ENCODE results near the gene OR6X1.
"Not testable (repeated sequence)": the region's sequence is repeated elsewhere in the genome, so short reads cannot be mapped to it uniquely, and the experiment has no call there.

The OR6X1 gene

GRCh38 chr11:123742031-123742723 lies 12.1 kb downstream of the OR6X1 start:
- DNase-seq (ENCODE audit: low spot score), result no peak
- Mint-ChIP-seq H3K9me3 (no peaks in the 10 kb centered on the region), H3K4me3 (peak overlapping the region; percentile 95), H3K27ac (peak overlapping the region; percentile 94), H3K36me3 (ENCODE audit: low read depth) (peaks cover 19% of the 10 kb centered on the region), H3K27me3 (ENCODE audit: low read depth) (peaks cover 5% of the 10 kb centered on the region), H3K4me1 (ENCODE audit: low read depth) (peaks cover 22% of the 10 kb centered on the region)

DNA sequence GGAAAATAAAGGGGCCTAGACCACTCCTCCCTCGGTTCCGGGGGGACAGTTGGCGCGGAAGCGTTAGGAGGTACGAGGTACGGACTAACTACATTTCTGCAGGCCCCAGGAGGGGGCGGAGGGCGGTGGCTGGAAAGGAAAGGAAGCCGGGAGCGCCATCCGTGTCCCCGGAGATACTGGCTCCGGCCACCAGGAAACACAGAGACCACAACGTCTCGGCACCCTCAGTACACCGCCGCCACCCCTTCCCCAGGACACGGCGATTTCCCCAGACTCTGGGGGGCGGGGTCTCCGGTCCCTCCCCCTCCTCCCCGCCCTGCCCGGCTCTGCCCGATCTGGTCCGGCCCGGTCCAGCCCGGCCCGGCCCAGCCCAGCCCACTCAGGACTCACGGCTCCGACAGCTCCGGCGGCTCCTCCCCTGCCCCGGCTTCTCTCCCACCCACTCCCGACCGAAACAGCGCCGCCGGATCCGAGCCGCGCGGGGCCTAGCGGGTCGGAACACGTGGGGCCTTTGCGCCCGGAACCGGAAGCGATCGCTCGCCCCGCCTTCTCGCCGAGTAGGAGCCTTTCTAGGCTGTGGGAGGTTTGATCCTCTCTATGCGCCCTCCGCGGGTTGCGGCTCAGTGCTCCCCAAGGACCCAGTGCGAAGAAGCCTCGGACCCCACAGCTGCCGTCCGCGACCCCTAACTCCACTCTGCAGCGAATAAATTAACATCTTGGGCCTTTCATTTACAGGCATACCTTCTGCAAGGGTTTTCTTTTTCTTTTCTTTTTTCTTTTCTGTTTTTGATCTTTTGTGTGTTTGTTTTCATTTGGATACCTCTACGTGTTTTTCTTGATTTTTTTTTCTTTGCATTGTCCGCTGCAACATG lies 12.9 kb downstream of the OR6X1 start, which contains the start of gene ZNF202:
Gene ZNF202 (minus strand): TSS at position 502 of the 872 bp plus-strand sequence. CDS start 10,772 bp downstream, outside the sequence.
- peak within 1 kb of the TSS; percentile 95 for H3K4me3 Mint-ChIP-seq
- no peaks in the 10 kb centered on the region for H3K9me3 Mint-ChIP-seq
- peak; percentile 90 for DNase-seq (ENCODE audit: low spot score)
- H3K36me3 Mint-ChIP-seq (ENCODE audit: low read depth), result peaks cover 25% of the 10 kb centered on the region
- H3K27me3 Mint-ChIP-seq (ENCODE audit: low read depth), result peaks cover 5% of the 10 kb centered on the region
- peaks cover 25% of the 10 kb centered on the region for H3K4me1 Mint-ChIP-seq (ENCODE audit: low read depth)
- peak within 1 kb of the TSS; percentile 94 for H3K27ac Mint-ChIP-seq

DNA sequence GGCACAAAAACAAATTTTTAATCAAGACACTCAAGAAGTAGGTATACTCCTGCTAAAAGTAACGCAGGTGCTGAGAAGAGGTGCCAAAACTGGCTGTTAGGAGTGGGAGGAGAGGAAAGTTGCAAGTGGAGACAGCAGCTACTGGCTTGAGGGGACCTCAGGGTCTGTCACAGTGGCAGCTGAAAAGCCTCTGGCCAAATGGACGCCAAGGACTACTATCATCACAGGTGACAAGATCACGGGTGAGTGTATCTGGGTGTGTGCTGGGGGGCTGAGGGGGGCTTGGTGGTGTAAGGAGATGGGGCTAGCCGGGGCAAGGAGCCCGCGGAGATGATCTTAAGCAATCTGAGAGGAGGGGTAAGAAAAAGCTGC lies 13.5 kb downstream of the OR6X1 start:
- Mint-ChIP-seq H3K27ac (peak overlapping the region; percentile 92), H3K9me3 (no peaks in the 10 kb centered on the region), H3K27me3 (ENCODE audit: low read depth) (peaks cover under 1% of the 10 kb centered on the region), H3K36me3 (ENCODE audit: low read depth) (peaks cover 27% of the 10 kb centered on the region), H3K4me3 (peak overlapping the region; percentile 95), H3K4me1 (ENCODE audit: low read depth) (peaks cover 25% of the 10 kb centered on the region)
- DNase-seq (ENCODE audit: low spot score), result no peak

DNA sequence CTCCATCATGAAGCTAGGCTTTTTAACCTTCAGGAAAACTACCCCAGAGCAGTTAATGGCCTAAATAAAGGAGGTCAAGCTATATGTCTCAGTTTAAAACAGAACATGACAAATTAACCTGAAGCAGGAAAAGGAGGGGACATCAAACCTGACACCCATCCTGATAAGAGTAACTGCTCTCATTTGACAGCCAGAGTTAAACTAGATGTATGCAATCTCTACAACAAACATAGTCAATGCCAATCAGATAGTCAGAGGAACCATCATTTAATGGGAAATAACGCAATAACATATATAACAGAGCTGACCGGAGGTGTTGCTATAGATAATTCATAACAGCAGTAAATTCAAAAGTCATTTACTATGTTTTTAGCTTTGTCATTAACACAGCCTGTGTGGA lies 15.9 kb downstream of the OR6X1 start:
- no peak overlapping the region for H3K4me3 Mint-ChIP-seq
- H3K27me3 Mint-ChIP-seq (ENCODE audit: low read depth), result no peaks in the 10 kb centered on the region
- no peak for DNase-seq (ENCODE audit: low spot score)
- peaks cover 25% of the 10 kb centered on the region for H3K4me1 Mint-ChIP-seq (ENCODE audit: low read depth)
- H3K27ac Mint-ChIP-seq, result no peak overlapping the region
- H3K9me3 Mint-ChIP-seq, result no peaks in the 10 kb centered on the region
- H3K36me3 Mint-ChIP-seq (ENCODE audit: low read depth), result peaks cover 43% of the 10 kb centered on the region

DNA sequence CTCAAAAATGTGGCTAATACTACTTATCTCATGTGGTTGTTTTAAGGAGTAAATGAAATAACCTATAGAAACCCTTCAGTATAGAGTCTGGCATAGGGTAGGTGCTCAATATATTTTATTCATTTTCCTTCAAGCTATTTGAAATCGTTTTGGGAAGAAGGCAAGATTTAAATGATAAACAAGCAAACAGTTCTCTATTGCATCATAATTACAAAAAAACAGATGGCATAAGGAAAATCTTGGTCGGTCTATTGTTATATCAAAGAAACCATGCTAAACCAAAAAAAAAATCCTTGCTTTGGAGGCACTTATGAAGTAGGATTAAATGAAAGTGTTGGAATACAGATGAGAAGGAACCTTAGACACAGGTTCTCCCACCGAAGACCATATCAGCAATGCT lies 17.5 kb downstream of the OR6X1 start:
- Mint-ChIP-seq H3K4me1 (ENCODE audit: low read depth) (peaks cover 17% of the 10 kb centered on the region), H3K27ac (no peak overlapping the region), H3K4me3 (no peak overlapping the region), H3K27me3 (ENCODE audit: low read depth) (no peaks in the 10 kb centered on the region), H3K36me3 (ENCODE audit: low read depth) (peaks cover 43% of the 10 kb centered on the region), H3K9me3 (no peaks in the 10 kb centered on the region)
- no peak for DNase-seq (ENCODE audit: low spot score)

DNA sequence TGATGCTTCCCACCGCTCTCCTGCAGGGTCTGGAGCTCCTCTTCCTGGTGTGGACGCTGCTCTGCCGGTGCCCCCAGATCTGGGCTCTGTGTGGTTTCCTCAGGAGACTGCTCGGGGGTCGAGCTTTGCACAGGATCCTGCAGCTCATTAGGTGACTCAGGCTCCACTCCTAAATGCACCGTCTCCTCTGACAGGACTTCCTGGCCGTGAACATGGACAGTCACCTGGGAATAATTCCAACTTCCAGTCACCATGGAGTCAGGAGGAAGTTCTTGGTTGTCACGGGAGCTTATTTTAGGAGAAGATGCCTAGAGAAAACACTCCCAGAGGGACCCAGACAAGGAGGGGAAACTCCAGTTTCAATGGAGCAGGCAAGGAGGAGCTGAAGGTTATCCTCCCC lies 24.7 kb downstream of the OR6X1 start:
- Mint-ChIP-seq H3K27me3 (ENCODE audit: low read depth) (no peaks in the 10 kb centered on the region), H3K4me1 (ENCODE audit: low read depth) (no peaks in the 10 kb centered on the region), H3K27ac (no peak overlapping the region), H3K36me3 (ENCODE audit: low read depth) (peaks cover 57% of the 10 kb centered on the region), H3K4me3 (no peak overlapping the region), H3K9me3 (peaks cover 10% of the 10 kb centered on the region)
- DNase-seq (ENCODE audit: low spot score), result no peak

- Mint-ChIP-seq H3K9me3 (peaks cover 10% of the 10 kb centered on the region), H3K36me3 (ENCODE audit: low read depth) (peaks cover 56% of the 10 kb centered on the region), H3K27me3 (ENCODE audit: low read depth) (no peaks in the 10 kb centered on the region), H3K4me3 (no peak overlapping the region), H3K4me1 (ENCODE audit: low read depth) (no peaks in the 10 kb centered on the region), H3K27ac (no peak overlapping the region)
- DNase-seq (ENCODE audit: low spot score), result no peak
Observed at GRCh38 chr11:123725995-123726655, 28.2 kb downstream of the OR6X1 start.

- no peak for DNase-seq (ENCODE audit: low spot score)
- H3K27me3 Mint-ChIP-seq (ENCODE audit: low read depth), result peaks cover 16% of the 10 kb centered on the region
- no peaks in the 10 kb centered on the region for H3K9me3 Mint-ChIP-seq
- H3K4me1 Mint-ChIP-seq (ENCODE audit: low read depth), result no peaks in the 10 kb centered on the region
- no peak overlapping the region for H3K4me3 Mint-ChIP-seq
- H3K36me3 Mint-ChIP-seq (ENCODE audit: low read depth), result peaks cover 6% of the 10 kb centered on the region
- no peak overlapping the region for H3K27ac Mint-ChIP-seq
Observed at GRCh38 chr11:123719452-123719851, 34.9 kb downstream of the OR6X1 start.

DNA sequence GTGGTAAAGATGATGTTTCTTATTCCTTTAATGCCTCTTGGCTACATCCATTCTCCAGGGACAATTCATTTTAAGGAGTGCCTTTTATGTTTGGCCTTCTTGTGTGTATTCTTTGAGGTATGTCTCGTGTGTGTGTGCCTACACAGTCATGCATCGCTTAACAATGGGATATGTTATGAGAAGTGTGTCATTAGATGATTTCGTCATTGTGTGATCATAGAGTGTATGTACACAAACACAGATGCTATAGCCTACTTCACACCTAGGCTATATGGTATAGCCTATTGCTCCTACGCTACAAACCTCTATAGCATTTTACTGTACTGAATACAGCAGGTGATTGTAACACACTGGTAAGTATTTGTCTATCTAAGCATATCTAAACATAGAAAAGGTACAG lies 35.8 kb downstream of the OR6X1 start:
- Mint-ChIP-seq H3K27ac (no peak overlapping the region), H3K4me3 (no peak overlapping the region), H3K36me3 (ENCODE audit: low read depth) (peaks cover 4% of the 10 kb centered on the region), H3K27me3 (ENCODE audit: low read depth) (peaks cover 22% of the 10 kb centered on the region), H3K9me3 (no peaks in the 10 kb centered on the region), H3K4me1 (ENCODE audit: low read depth) (no peaks in the 10 kb centered on the region)
- no peak for DNase-seq (ENCODE audit: low spot score)

DNA sequence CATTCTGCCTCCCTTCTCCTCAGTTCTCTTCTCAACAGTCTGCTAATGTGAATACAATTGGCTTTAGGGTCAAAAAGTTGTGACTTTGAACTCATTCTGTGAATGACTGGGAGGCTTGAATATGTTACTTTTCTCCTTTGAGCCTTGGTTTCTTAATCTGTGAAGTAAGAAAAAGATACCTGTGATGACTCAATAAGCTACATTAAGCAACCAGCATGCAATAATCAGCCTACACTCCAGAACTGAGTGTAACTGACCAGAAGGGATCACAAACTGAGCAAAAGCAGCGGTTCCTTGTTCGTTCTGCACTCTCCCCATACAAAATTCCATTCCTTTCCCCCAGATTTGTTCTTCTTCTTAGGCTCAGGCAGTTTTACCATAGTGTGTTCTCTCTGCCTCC lies 36.3 kb downstream of the OR6X1 start:
- no peak overlapping the region for H3K4me3 Mint-ChIP-seq
- H3K9me3 Mint-ChIP-seq, result no peaks in the 10 kb centered on the region
- peaks cover 22% of the 10 kb centered on the region for H3K27me3 Mint-ChIP-seq (ENCODE audit: low read depth)
- peaks cover 3% of the 10 kb centered on the region for H3K36me3 Mint-ChIP-seq (ENCODE audit: low read depth)
- DNase-seq (ENCODE audit: low spot score), result no peak
- no peak overlapping the region for H3K27ac Mint-ChIP-seq
- no peaks in the 10 kb centered on the region for H3K4me1 Mint-ChIP-seq (ENCODE audit: low read depth)

- not testable (repeated sequence) for DNase-seq (ENCODE audit: low spot score); H3K4me3 Mint-ChIP-seq; H3K4me1 Mint-ChIP-seq (ENCODE audit: low read depth); H3K9me3 Mint-ChIP-seq; H3K27ac Mint-ChIP-seq; H3K36me3 Mint-ChIP-seq (ENCODE audit: low read depth)
- peaks cover 28% of the 10 kb centered on the region for H3K27me3 Mint-ChIP-seq (ENCODE audit: low read depth)
Observed at GRCh38 chr11:123712627-123713026, 41.7 kb downstream of the OR6X1 start.

- Mint-ChIP-seq H3K4me3 (no peak overlapping the region), H3K36me3 (ENCODE audit: low read depth) (no peaks in the 10 kb centered on the region), H3K27me3 (ENCODE audit: low read depth) (peaks cover 9% of the 10 kb centered on the region), H3K4me1 (ENCODE audit: low read depth) (peaks cover 3% of the 10 kb centered on the region), H3K9me3 (no peaks in the 10 kb centered on the region), H3K27ac (no peak overlapping the region)
- peak; percentile 31 for DNase-seq (ENCODE audit: low spot score)
Observed at GRCh38 chr11:123707606-123708205, 46.6 kb downstream of the OR6X1 start.

GRCh38 chr11:123707206-123707605 lies 47.1 kb downstream of the OR6X1 start:
- no peak for DNase-seq (ENCODE audit: low spot score)
- Mint-ChIP-seq H3K9me3 (no peaks in the 10 kb centered on the region), H3K27me3 (ENCODE audit: low read depth) (peaks cover 9% of the 10 kb centered on the region), H3K4me1 (ENCODE audit: low read depth) (peaks cover 3% of the 10 kb centered on the region), H3K4me3 (no peak overlapping the region), H3K36me3 (ENCODE audit: low read depth) (no peaks in the 10 kb centered on the region), H3K27ac (no peak overlapping the region)

- Mint-ChIP-seq H3K9me3 (no peaks in the 10 kb centered on the region), H3K36me3 (ENCODE audit: low read depth) (no peaks in the 10 kb centered on the region), H3K4me3 (no peak overlapping the region), H3K27ac (no peak overlapping the region), H3K27me3 (ENCODE audit: low read depth) (peaks cover 5% of the 10 kb centered on the region), H3K4me1 (ENCODE audit: low read depth) (peaks cover 3% of the 10 kb centered on the region)
- DNase-seq (ENCODE audit: low spot score), result no peak
Observed at GRCh38 chr11:123704341-123704740, 50.0 kb downstream of the OR6X1 start.
